ENCODE results near the gene SYNPO. TPM values are rescaled to one million over a fixed set of nuclear protein-coding genes. Genes with fewer than 3 reads are reported as not detected.

The SYNPO gene
- total and polyA plus RNA-seq, 4 donors, result 10.3 to 111 (median 42.4) TPM

GRCh38 chr5:150623878-150624216 lies 16.6 kb upstream of the SYNPO start:
- no peak overlapping the region for H3K4me3 ChIP-seq
- WGBS, 2 donors, result 61 to 68% methylated on average over 5 of the region's 5 CpGs
- H3K9me3 ChIP-seq (ENCODE audit: control insufficient read depth in 4 of 4, insufficient read depth in 3 of 4, low read length in 3 of 4), result no peaks in the 10 kb centered on the region
- peak overlapping the region; percentile 72 to 80 for H3K27ac ChIP-seq (ENCODE audit: low read depth in 1 of 2, low read length in 1 of 2)
- DNase-seq (no peak), ATAC-seq (ENCODE audit: insufficient read depth, low FRiP score) (no peak)
- H3K36me3 ChIP-seq (ENCODE audit: control insufficient read depth in 4 of 4, insufficient read depth in 4 of 4, low read length in 4 of 4), result no peaks in the 10 kb centered on the region
- TF ChIP-seq CTCF (IDR thresholded peaks at IDR 0.05; ENCODE audit: control extremely low read depth, extremely low read depth), result no peak
- H3K4me1 ChIP-seq (ENCODE audit: control insufficient read depth in 5 of 5, insufficient read depth in 5 of 5, low read length in 5 of 5), result peaks cover 7 to 45% (median 18%) of the 10 kb centered on the region in 5 donors
- H3K9ac ChIP-seq (ENCODE audit: insufficient read depth in 1 of 2, low read length in 2 of 2), result no peak overlapping the region
- H3K27me3 ChIP-seq (ENCODE audit: control insufficient read depth in 3 of 3, insufficient read depth in 3 of 3, low read length in 2 of 3), result no peaks in the 10 kb centered on the region

- ATAC-seq (ENCODE audit: insufficient read depth, low FRiP score), result no peak
- Histone ChIP-seq H3K4me3 (peak overlapping the region; percentile 57), H3K27ac (ENCODE audit: low read depth in 1 of 2, low read length in 1 of 2) (peak overlapping the region; percentile 82 to 99), H3K4me1 (ENCODE audit: control insufficient read depth in 5 of 5, insufficient read depth in 5 of 5, low read length in 5 of 5) (peaks cover 6 to 44% (median 12%) of the 10 kb centered on the region in 5 donors), H3K36me3 (ENCODE audit: control insufficient read depth in 4 of 4, insufficient read depth in 4 of 4, low read length in 4 of 4) (no peaks in the 10 kb centered on the region), H3K9ac (ENCODE audit: insufficient read depth in 1 of 2, low read length in 2 of 2) (peak overlapping the region in 1 of 2 donors; percentile 58), H3K27me3 (ENCODE audit: control insufficient read depth in 3 of 3, insufficient read depth in 3 of 3, low read length in 2 of 3) (no peaks in the 10 kb centered on the region), H3K9me3 (ENCODE audit: control insufficient read depth in 4 of 4, insufficient read depth in 3 of 4, low read length in 3 of 4) (no peaks in the 10 kb centered on the region)
- WGBS, 2 donors, result 4 to 12% methylated on average over 23 to 74 of the region's 74 CpGs
- no peak for TF ChIP-seq CTCF (IDR thresholded peaks at IDR 0.05; ENCODE audit: control extremely low read depth, extremely low read depth)
- DNase-seq, result peak in 2 of 3 donors; percentile 58 to 65
Observed at GRCh38 chr5:150624334-150625163, 15.9 kb upstream of the SYNPO start.

GRCh38 chr5:150625164-150625535 lies 15.3 kb upstream of the SYNPO start:
- no peak for TF ChIP-seq CTCF (IDR thresholded peaks at IDR 0.05; ENCODE audit: control extremely low read depth, extremely low read depth)
- 15 to 34% methylated on average over 19 of the region's 19 CpGs for WGBS, 2 donors
- Histone ChIP-seq H3K4me3 (peak overlapping the region; percentile 57), H3K4me1 (ENCODE audit: control insufficient read depth in 5 of 5, insufficient read depth in 5 of 5, low read length in 5 of 5) (peaks cover 3 to 43% (median 12%) of the 10 kb centered on the region in 5 donors), H3K9ac (ENCODE audit: insufficient read depth in 1 of 2, low read length in 2 of 2) (peak overlapping the region in 1 of 2 donors; percentile 58), H3K27me3 (ENCODE audit: control insufficient read depth in 3 of 3, insufficient read depth in 3 of 3, low read length in 2 of 3) (no peaks in the 10 kb centered on the region), H3K27ac (ENCODE audit: low read depth in 1 of 2, low read length in 1 of 2) (peak overlapping the region; percentile 82 to 99), H3K9me3 (ENCODE audit: control insufficient read depth in 4 of 4, insufficient read depth in 3 of 4, low read length in 3 of 4) (no peaks in the 10 kb centered on the region), H3K36me3 (ENCODE audit: control insufficient read depth in 4 of 4, insufficient read depth in 4 of 4, low read length in 4 of 4) (no peaks in the 10 kb centered on the region)
- ATAC-seq (ENCODE audit: insufficient read depth, low FRiP score) (no peak), DNase-seq (no peak)

All from lung (tissue), 12 donors.